ENCODE measurements around the gene CDK5. TPM values are rescaled to one million over a fixed set of nuclear protein-coding genes. Genes with fewer than 3 reads are reported as not detected.

Gene CDK5
- total RNA-seq, 1 donor from 2014 or later = 5.5 TPM

DNA sequence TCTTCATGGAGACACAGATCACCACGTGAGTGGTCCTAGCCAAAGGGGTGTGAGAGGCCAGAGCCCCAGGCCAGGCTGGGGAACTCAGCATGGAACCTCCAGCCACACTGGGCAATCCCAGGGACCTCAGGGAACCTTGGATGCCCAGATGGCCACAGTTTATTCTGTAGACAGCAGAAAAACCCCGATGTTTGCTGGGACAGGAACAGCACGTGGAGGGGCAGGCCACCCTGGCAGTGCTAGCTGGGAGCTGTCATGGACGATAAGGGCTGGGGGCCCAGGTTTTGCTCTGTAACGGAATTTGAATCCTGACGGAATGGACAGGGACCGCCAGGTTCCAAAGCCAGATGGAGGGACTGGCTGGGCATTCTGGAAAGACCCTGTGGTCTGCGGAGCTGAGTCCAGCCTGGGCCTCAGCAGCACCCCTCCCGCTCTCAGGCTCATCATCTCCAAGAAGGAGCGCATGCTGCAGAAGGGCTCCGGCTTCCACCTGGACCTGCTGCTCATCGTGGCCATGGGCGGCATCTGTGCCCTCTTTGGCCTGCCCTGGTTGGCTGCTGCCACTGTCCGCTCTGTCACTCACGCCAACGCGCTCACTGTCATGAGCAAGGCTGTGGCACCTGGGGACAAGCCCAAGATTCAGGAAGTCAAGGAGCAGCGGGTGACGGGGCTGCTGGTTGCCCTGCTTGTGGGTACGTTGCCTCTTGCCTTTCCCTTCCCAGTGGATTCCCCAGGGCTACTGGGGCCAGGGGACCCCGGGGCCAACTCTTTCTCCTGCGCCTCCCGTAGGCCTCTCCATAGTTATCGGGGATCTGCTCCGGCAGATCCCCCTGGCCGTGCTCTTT, 17.3 kb upstream of the CDK5 start:
- DNase-seq (ENCODE audit: low spot score) = no peak

DNA sequence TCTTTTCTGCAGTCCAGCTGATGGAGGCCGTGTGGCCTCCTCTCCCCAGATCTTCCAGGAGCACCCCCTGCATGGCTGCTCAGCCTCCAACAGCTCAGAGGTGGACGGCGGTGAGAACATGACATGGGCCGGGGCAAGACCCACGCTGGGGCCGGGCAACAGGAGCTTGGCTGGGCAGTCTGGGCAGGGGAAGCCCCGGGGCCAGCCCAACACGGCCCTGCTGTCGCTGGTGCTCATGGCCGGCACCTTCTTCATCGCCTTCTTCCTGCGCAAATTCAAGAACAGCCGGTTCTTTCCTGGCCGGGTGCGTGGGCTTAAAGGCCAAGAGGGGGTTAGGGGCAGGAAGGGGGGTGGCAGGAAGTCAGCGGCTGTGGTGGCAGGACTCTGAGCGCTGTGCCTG, 16.3 kb upstream of the CDK5 start:
- DNase-seq (ENCODE audit: low spot score) = no peak

DNA sequence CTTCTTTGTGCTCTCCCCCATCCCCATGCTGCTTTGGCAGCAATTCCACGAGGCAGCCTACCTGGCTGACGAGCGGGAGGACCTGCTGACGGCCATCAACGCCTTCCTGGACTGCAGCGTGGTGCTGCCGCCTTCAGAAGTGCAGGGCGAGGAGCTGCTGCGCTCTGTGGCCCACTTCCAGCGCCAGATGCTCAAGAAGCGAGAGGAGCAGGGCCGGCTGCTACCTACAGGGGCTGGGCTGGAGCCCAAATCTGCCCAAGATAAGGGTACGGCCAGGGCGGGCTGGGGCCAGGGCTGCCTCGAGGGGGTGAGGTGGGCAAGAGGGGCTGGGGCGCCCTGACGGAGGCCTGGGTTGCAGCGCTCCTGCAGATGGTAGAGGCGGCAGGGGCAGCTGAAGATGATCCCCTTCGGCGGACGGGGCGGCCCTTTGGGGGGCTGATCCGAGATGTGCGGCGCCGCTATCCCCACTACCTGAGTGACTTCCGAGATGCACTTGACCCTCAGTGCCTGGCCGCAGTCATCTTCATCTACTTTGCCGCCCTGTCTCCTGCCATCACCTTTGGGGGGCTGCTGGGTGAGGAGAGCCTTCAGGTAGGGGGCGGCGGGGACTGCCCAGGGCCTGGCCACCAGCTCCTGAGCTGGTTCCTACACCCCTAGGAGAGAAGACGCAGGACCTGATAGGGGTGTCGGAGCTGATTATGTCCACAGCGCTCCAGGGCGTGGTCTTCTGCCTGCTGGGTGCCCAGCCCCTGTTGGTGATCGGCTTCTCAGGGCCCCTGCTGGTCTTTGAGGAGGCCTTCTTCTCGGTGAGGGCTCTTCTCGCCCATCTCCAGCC, 13.6 kb upstream of the CDK5 start:
- DNase-seq (ENCODE audit: low spot score) = no peak

DNA sequence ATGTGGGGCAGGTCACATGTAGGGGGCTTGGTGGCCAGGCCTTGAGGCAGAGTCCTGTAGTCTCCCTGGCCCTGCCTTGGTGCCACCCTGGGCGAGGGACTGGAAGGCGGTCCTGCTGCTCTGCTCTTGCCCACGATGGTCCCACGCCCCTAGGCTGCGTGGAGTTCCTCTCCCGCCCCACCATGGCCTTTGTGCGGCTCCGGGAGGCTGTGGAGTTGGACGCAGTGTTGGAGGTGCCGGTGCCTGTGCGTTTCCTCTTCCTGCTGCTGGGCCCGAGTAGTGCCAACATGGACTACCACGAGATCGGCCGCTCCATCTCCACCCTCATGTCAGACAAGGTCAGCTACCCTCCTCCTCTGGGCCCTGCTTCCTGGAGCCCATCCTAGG, 12.9 kb upstream of the CDK5 start:
- DNase-seq (ENCODE audit: low spot score) = no peak

DNA sequence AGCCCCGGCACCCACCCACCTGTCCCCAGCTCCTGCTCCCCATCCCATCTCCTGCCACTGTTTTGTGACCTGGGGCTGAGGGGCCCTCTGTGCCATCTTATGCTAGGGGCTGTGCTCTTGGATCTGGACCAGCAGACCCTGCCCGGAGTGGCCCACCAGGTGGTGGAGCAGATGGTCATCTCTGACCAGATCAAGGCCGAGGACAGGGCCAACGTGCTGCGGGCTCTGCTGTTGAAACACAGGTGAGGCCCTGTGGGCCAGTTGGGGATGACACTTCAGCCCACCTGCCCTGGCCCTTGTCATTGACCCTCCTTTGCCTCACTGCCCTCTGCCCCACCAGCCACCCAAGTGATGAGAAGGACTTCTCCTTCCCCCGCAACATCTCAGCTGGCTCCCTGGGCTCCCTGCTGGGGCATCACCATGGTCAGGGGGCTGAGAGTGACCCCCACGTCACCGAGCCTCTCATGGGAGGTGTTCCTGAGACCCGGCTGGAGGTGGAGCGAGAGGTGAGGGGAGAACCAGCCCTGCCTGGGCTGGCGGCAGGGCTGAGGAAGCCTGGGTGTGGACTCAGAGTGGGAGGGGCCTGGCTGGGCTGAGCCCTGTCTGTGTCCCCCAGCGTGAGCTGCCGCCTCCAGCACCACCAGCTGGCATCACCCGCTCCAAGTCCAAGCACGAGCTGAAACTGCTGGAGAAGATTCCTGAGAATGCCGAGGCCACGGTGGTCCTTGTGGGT, 12.3 kb upstream of the CDK5 start:
- DNase-seq (ENCODE audit: low spot score) = no peak

DNA sequence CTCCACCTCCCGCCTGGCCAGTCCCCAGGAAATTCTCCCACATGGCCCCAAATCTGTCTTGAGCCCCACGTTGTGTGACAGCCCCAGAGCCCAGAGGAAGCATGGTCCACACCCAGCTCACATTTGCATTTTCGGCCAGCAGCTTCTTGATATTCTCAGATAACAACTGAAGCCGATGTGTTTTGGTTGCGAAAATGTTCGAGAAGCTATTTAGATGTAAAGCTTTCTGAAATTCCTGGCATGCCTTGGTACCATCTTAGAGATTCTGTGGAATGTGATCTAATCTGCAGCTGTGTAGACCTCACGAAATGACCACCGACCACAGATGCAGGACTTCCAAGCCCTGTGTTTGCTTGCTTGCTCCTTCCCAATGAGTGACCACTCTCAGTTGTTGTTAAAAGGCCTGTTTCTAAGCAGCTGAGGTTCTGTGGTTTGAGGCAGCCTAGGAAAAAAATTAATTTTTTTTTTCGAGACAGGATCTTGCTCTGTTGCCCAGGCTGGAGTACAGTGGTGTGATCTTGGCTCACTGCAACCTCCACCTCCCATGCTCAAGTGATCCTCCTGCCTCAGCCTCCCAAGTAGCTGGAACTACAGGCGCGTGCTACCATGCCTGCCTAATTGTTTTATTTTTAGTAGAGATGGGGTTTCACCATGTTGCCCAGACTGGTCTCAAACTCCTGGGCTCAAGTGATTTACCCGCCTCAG, 10.5 kb upstream of the CDK5 start:
- DNase-seq (ENCODE audit: low spot score) = peak; percentile 75

DNA sequence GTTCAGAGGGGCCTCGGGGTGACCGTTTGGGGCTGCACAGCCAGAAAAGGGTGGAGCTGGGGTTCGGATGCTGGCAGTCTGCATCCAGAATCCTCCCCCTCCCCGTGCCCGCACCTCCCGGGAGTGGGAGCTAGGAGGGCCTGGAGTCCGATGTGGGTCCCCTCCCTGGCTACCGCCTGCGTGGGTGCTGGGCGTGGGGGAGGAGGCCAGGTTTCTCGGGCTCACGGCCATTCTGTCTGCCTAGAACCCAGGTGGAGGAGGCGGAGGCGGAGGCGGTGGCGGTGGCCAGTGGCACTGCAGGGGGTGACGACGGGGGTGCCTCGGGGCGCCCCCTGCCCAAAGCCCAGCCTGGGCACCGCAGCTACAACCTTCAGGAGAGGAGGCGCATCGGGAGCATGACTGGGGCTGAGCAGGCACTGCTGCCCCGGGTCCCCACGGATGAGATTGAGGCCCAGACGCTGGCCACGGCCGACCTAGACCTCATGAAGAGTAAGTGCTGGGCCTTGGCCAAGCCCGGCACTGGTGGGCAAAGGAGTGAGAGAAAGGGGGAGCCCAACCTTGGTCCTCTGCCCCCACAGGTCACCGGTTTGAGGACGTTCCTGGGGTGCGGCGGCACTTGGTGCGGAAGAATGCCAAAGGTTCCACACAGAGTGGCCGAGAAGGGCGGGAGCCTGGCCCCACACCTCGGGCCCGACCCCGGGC, 8.7 kb upstream of the CDK5 start:
- no peak for DNase-seq (ENCODE audit: low spot score)

DNA sequence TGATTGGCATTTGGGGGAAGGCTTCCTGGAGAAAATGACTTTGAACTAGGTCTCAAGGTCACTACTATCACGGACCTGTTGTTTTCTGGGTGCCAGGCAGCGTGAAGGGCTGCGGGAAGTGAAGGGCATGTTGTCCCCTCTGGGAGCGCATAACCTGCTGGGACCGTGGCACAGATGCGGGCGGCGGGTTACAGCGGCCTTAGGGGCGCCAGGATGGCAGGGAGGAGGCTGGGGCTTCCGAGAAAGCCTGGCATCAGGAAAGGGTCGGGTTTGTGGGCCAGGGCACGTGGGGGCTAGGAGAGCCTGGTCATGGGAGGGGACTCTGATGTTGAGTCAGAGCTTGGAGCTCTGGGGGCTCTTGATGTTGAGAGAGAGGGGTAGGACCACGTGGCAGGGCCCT, 7.8 kb upstream of the CDK5 start:
- no peak for DNase-seq (ENCODE audit: low spot score)

DNA sequence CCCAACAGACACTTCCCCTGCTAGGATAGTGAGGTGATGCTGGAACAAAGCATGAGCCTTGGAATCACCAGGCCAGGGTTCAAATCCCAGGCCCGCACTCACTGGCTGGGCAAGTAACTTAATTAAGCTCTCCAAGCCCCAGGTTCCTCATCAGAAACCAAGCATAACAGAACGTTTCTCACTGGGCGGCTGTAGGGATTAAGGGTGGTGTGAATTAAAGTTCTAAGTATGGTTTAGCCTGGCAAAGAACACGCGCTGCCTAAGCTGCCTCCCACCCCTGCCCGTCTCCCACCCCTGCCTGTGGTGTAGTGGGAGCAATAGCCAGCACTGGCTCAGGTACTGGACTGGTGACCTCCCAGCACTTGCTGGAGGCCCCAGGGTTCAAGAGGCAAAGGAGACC, 7.3 kb upstream of the CDK5 start:
- DNase-seq (ENCODE audit: low spot score) = no peak

DNA sequence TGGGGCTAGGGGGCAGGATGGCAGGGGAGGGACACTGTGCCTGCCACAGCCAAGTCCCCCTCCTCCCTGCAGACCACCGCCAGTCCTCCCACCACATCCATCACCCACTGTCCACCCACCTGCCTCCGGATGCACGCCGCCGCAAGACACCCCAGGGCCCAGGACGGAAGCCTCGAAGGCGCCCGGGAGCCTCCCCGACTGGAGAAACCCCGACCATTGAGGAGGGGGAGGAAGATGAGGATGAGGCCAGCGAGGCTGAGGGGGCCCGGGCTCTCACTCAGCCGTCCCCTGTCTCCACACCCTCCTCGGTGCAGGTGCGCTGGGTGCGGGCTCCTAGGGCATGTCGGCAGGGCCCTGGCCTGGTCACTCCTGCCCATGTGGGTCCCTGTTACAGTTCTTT, 6.8 kb upstream of the CDK5 start:
- DNase-seq (ENCODE audit: low spot score) = no peak

DNA sequence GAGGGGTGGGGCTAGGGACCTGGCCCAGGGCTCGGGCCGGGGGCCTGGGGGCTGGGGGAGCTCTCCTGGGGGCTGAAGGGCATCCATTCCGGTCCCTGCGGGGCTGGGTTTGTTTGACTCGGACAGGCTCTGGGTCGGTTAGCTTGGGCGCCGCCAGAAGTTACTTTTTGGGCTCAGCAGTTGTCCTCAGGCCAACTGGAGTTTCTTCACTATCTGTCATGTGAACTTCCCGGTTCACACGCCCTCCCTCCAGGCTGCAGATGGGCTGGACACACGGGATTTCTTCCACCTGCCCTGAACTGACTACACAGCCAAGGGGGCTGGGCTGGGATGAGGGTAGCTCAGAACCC, 5.5 kb upstream of the CDK5 start:
- DNase-seq (ENCODE audit: low spot score) = peak; percentile 64

DNA sequence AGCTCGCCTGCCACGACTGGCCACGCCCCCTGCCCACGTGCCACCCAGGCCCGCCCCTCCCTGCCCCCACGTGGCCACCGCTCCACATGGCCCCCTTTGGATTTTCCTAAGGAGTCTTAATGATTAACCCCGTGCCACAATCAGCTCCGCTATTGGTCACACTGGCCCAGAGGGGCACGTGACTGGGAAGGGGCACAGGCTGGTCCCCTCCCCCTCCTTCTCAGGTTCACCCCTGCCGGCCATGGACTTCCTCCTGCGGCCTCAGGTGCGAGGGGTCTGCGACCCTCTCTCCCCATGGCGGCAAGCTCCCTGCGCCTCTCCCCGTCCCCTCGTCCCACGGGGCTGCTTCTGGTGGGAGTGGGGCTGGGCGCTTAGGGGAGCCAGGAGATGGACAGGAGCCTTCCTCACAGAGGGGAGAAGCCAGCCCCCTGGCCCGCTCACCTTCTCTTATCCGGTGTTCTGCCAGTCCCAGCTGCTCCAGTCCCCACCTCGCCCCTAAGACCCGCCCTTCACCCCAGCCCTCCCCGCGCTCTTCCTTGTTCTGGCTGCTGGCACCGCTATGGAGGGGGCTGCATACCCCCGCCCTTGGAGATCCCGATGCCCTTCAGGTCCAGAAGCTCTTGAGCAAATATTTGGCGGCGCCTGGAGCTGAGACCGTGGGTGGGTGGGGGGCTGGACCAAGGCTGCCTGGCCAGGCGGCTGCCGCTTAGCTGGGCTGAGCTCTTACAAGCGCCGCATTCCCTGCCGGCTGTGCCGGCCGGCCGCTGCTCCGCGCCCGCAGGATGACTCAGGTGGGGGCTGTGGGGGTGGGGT, 4.9 kb upstream of the CDK5 start:
- DNase-seq (ENCODE audit: low spot score) = peak; percentile 59

DNA sequence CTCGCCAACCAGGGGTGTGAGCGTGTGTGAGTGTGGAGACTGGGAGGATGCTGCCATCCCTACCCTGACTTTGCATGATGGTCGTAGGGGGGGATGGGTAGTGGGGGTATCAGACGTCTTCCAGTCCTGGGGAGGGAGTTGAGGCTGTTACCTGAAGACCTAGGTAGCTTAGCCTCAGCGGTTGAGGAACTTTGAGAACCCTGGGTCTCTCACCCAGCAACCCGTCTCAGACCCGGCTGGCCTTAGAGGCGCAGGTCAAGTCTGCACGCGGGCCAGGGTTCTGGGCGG, 4.4 kb upstream of the CDK5 start:
- DNase-seq (ENCODE audit: low spot score) = no peak

DNA sequence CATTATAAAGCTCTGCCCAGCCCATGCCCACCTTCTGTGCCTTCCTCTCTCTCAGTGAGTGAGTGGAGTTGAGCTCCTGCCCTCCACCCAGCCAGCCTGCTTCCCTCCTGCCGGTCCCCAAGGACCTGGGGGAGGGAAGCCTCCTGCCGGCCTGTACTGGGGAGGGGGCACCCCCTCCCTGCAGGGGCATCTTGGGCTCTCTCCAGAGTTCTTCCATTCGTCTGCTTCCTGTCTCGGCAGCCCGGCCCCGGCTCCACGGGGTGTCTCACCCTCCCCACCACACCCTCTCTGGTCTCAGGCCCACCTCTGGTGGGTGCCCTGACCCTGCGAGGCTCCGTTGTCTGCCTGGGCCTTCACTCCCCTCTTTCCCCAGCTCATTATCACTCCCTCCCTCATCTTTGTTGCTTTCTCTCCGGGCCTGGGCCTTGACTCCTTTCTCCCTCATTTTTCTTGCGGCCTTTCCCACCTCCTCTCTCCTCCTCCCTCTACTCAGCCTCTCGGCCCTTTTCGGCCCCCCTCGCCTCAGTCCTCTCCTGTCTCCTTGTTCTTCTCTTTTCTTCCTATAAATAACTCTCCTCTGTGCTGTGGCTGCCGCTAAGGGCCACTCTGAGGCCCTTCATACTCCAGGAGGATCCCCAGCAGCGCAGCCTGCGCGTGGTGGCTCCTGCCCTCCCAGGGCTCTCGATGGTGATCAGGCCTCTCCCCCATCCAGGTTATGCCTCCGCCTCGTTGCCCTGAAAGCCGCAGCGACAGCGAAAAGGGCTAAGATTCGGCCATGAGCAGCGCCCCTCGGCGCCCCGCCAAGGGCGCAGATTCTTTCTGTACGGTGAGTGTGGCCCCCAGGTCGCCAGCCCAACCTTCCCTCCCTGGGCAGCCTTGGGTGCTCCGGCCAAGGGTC, 3.8 kb upstream of the CDK5 start:
- DNase-seq (ENCODE audit: low spot score) = peak; percentile 36

DNA sequence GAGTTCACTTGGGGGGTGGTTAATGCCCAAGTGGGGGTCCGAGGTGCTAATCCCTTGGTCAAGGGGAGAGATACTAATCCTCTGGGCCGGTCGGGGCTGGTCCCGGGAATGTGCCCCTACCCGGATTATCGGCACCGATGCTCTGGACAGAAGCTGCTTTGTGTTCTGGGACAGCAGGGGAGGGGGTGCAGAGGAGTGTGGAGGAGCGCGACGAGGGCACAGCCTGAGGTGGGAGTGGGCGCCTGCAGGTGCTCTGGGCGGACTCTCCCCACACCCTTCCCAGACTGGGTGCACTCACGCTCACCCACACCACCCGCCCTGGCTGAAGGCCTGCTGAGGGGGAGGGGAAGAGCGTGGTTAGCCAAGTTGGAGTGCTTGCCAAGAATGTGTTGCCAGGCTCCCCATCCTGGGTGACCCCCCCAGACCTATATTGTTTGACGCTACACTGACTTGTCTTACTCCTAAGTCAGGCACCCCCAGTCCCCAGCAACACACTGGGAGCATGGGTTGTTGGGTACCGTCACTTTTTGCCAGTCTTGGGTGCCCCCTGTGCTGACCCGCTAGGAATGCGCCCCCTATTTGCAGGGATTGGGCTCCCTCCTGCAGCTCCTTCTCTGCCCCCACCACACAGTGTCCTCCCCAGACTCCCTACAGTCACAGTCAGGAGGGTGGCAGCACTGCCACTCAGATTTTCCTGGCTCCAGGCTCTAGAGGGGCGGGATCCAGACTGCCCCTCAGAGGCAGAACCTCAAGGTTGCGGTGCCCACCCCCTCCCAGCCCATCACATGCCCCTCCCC, 2.9 kb upstream of the CDK5 start:
- DNase-seq (ENCODE audit: low spot score) = peak; percentile 44

DNA sequence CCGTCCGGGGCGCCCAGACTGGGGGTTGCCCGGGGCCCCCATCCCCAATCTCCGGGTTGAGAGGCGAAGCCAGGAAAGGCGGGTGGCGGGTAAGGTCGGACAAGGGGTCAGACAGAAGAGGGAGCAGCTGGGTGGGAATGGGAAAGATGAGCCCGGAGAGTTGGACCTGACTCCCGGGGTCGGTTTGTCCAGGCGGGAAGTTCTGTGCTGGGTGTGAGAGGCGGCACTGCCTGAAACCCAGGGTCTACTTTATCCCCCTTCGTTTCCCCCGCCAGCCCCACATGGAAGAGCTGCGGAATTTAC, 2.4 kb upstream of the CDK5 start:
- DNase-seq (ENCODE audit: low spot score) = no peak

DNA sequence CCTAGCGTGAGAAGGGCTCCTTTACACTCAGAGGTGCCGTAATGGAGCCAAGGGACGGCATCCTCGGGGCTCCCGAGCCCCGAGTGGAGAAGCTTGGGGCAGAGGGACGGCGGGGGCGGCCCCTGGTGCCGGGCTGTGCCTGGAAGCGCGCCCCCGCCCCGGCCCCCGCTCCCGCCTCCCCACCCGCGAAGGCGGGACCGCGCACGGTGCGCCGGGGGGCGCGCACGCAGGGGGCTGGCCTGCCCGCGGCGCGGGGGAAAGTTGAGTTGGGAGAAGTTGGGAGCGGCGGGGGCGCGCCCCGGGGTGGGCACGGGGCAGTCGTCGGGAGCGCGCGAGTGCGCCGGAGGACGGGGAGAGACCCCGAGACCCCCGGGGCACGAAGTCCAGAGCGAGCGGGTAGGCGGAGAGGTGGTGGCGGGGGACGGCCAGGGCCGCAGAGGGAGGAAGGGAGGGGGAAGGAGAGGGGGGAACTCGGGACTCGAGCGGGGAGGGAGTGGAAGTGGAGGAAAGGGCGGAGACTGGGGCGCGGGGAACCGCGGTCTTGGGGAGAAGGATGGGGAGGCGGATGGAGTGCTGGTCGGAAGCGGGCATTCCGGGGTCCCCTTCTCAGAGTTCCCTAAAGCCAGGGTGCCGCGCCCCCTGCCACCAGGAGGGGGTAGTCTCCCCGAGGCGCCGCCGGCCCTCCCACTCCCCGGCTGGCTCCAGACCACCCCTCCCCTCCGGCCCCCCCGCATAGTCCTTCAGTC, 1.8 kb upstream of the CDK5 start, which contains the start of gene SLC4A2:
Gene SLC4A2, plus strand, starts transcription at position 223 of the 746 bp plus-strand sequence. CDS start 2,399 bp downstream, outside the sequence.
- peak; percentile 90 for DNase-seq (ENCODE audit: low spot score)

All from umbilical cord (tissue), 2 donors.